GM12878 (cell line): ENCODE measurements around the gene CDH20. TPM values are rescaled to one million over a fixed set of nuclear protein-coding genes. Genes with fewer than 3 reads are reported as not detected.

Experiments
- ATAC-seq: fragments of 200-7000 bp; cut with Tn5 transposase; 3 replicates; pipeline ENCODE4 v1.9.1; 2020; ENCODE audit warnings: mild to moderate bottlenecking, moderate library complexity
- BruUV-seq: library from RNA; stranded (reverse); fragments of 400-500 nt; replicated peaks from 2 replicates; lab custom pipeline; 2021; lab: Mats Ljungman, UMichigan
- CTCF ChIA-PET: fragments of 300-600 bp; sonication (Branson Sonifier 250); formaldehyde crosslinking; extraction: SDS; loops from one replicate; lab custom pipeline; 2021; ENCODE audit warnings: inconsistent platforms; lab: Yijun Ruan, JAX
- POLR2A ChIA-PET: fragments of 350-600 bp; formaldehyde crosslinking; extraction: SDS; loops from one replicate; lab custom pipeline; 2021; ENCODE audit warnings: inconsistent platforms; lab: Charles Lee
- RAD21 ChIA-PET: fragments of 300-600 bp; sonication (Branson Sonifier 250); formaldehyde crosslinking; loops from one replicate; lab custom pipeline; 2023; ENCODE audit warnings: antibody characterized with exemption; ENCODE audit not compliant: unreplicated experiment; lab: Charles Lee
- SMC1A ChIA-PET: fragments of 300-600 bp; sonication (Branson Sonifier 250); formaldehyde crosslinking; loops from one replicate; lab custom pipeline; 2023; ENCODE audit not compliant: unreplicated experiment, uncharacterized antibody; lab: Charles Lee
- DNase-seq: peaks from one replicate; pipeline ENCODE4 v3.0.0-alpha.2; 2011; ENCODE audit warnings: low read depth, low spot score
- FAIRE-seq: peaks from 3 replicates; lab custom pipeline; 2011; peaks lifted over from hg19 to GRCh38; lab: Jason Lieb, UNC
- H2AFZ ChIP-seq: 2 replicates; pipeline ENCODE4 v1.6.0; 2011; ENCODE audit warnings: low read depth, low read length, control low read depth; ENCODE audit not compliant: control insufficient read depth
- H3K27ac ChIP-seq: 2 replicates; pipeline ENCODE4 v1.5.1; 2011; ENCODE audit warnings: control low read depth; ENCODE audit not compliant: control insufficient read depth, insufficient read depth
- H3K27me3 ChIP-seq, 2 experiments: replicated peaks in 1 of 2; 2 replicates each; pipeline versions ENCODE4 v1.6.0 to v1.6.1; 2011; ENCODE audit warnings: low read length in 1 of 2; ENCODE audit not compliant: control insufficient read depth in 2 of 2, insufficient read depth in 2 of 2
- H3K36me3 ChIP-seq, 2 experiments: 2 replicates each; pipeline ENCODE4 v1.5.1; 2011; ENCODE audit warnings: low read length in 1 of 2; ENCODE audit not compliant: control insufficient read depth in 2 of 2, insufficient read depth in 2 of 2
- H3K4me1 ChIP-seq: 2 replicates; pipeline ENCODE4 v1.6.1; 2011; ENCODE audit warnings: mild to moderate bottlenecking, low read length, moderate library complexity, mixed read lengths; ENCODE audit not compliant: control insufficient read depth, insufficient read depth
- H3K4me2 ChIP-seq: 2 replicates; pipeline ENCODE4 v1.6.0; 2011; ENCODE audit warnings: control low read depth; ENCODE audit not compliant: control insufficient read depth, insufficient read depth
- H3K4me3 ChIP-seq: fragments of 200-600 bp; sonication (generic); 2 replicates; pipeline ENCODE4 v1.5.1; 2016
- H3K79me2 ChIP-seq: 2 replicates; pipeline ENCODE4 v1.6.0; 2011; ENCODE audit warnings: low read length; ENCODE audit not compliant: control insufficient read depth, insufficient read depth
- H3K9ac ChIP-seq: 2 replicates; pipeline ENCODE4 v1.8.0; 2011; ENCODE audit warnings: low read length, control low read depth, mixed read lengths; ENCODE audit not compliant: control insufficient read depth, insufficient read depth
- H3K9me3 ChIP-seq: replicated peaks from 3 replicates; pipeline ENCODE4 v1.5.1; 2011; ENCODE audit warnings: mild to moderate bottlenecking, low read length; ENCODE audit not compliant: control insufficient read depth, insufficient read depth
- H4K20me1 ChIP-seq: 2 replicates; pipeline ENCODE4 v1.6.0; 2011; ENCODE audit not compliant: control insufficient read depth, insufficient read depth
- HDAC2 ChIP-seq: fragments of 200-600 bp; sonication (generic); IDR thresholded peaks from 2 replicates; pipeline ENCODE4 v1.6.1; 2017
- IKZF1 ChIP-seq: fragments of 450-650 bp; conservative IDR thresholded peaks from 2 replicates; pipeline ENCODE4 v1.6.1; 2017; ENCODE audit warnings: antibody characterized with exemption, mild to moderate bottlenecking
- JUNB ChIP-seq: IDR thresholded peaks from 2 replicates; pipeline ENCODE4 v1.6.1; 2016; ENCODE audit warnings: antibody characterized with exemption, mild to moderate bottlenecking
- MYC ChIP-seq: IDR thresholded peaks from 2 replicates; pipeline ENCODE4 v1.6.1; 2011; ENCODE audit warnings: mild to moderate bottlenecking, low read length, moderate library complexity, inconsistent platforms; ENCODE audit not compliant: insufficient read depth, insufficient replicate concordance, insufficient read length, severe bottlenecking
- POLR2AphosphoS2 ChIP-seq: IDR thresholded peaks from 2 replicates; pipeline ENCODE4 v1.6.1; 2011; ENCODE audit warnings: low read depth, mild to moderate bottlenecking, low read length, improper control_type of control experiment, moderate library complexity
- POLR2AphosphoS5 ChIP-seq: IDR thresholded peaks from 2 replicates; pipeline ENCODE4 v1.6.1; 2011; ENCODE audit warnings: mild to moderate bottlenecking, low read length, inconsistent platforms
- RELA ChIP-seq: fragments of 450-650 bp; IDR thresholded peaks from 2 replicates; pipeline ENCODE4 v1.8.0; 2014; ENCODE audit warnings: borderline replicate concordance; ENCODE audit not compliant: partially characterized antibody
- SMC3 ChIP-seq: IDR thresholded peaks from 2 replicates; pipeline ENCODE4 v1.6.1; 2011; ENCODE audit warnings: low read length, improper control_type of control experiment, borderline replicate concordance
- SREBF2 ChIP-seq: IDR thresholded peaks from 2 replicates; pipeline ENCODE4 v1.6.1; 2012; ENCODE audit warnings: mild to moderate bottlenecking, low read length
- YBX1 ChIP-seq: fragments of 450-650 bp; IDR thresholded peaks from 2 replicates; pipeline ENCODE4 v1.6.1; 2016; ENCODE audit warnings: antibody characterized with exemption
- WGBS: methylation state at CpG from one replicate; pipeline ENCODE4 v1.1.6; 2016; ENCODE audit warnings: low lambda C conversion rate; ENCODE audit not compliant: insufficient replicate concordance, insufficient coverage; ENCODE audit errors: missing lambda C conversion rate; 5-methylcytosine and 5-hydroxymethylcytosine counted together
- in situ Hi-C: fragments of 300-500 bp; cut with MboI; formaldehyde crosslinking; loops from 9 replicates; pipeline ENCODE4 v1.14.3; 2018; ENCODE audit warnings: mixed read lengths
- intact Hi-C: fragments of 100-400 bp; cut with micrococcal nuclease; formaldehyde crosslinking; loops from one replicate; pipeline ENCODE4 v1.14.2; 2022; ENCODE audit not compliant: unreplicated experiment
- polyA plus RNA-seq, 11 experiments: library from polyadenylated mRNA; depleted of rRNA in 4 of 11; unstranded in 6 of 11; stranded (reverse) in 5 of 11; fragments of >200 nt; fragmentation: Nextera tagmentation in 4 of 11; fragmentation: Illumina TruSeq in 1 of 11; extraction: Ambion mirVana in 4 of 11; extraction: Trizol in 1 of 11; gene quantifications; 1 replicate in 1 of 11; 2 replicates in 10 of 11; pipeline versions ENCODE4 v1.2.1 to v1.2.3, GENCODE V29; 2011 to 2016; ENCODE audit warnings: inconsistent platforms in 2 of 11, missing spikeins in 2 of 11, low read depth in 1 of 11
- total RNA-seq, 4 experiments: library from RNA; depleted of rRNA in 3 of 4; stranded (reverse); fragments of >200 nt in 3 of 4; fragmentation: Illumina TruSeq in 1 of 4; extraction: Trizol in 1 of 4; gene quantifications; 2 replicates each; pipeline versions ENCODE4 v1.2.1 to v1.2.3, GENCODE V29; 2013 to 2021
- TF ChIP-seq, protein P1 (sequence below): IDR thresholded peaks from 2 replicates; pipeline ENCODE4 v1.6.1; 2012; ENCODE audit warnings: low read depth, low read length, improper control_type of control experiment
- TF ChIP-seq, protein P2 (sequence below): IDR thresholded peaks from 2 replicates; pipeline ENCODE4 v1.6.1; 2012; ENCODE audit warnings: low read depth, low read length, improper control_type of control experiment
- TF ChIP-seq, protein P3 (sequence below): fragments of 450-650 bp; IDR thresholded peaks from 2 replicates; pipeline ENCODE4 v1.6.1; 2017; ENCODE audit warnings: mild to moderate bottlenecking, moderate library complexity
- TF ChIP-seq, protein P4 (sequence below): IDR thresholded peaks from 2 replicates; pipeline ENCODE4 v1.6.1; 2011; ENCODE audit warnings: mild to moderate bottlenecking, low read depth, low read length, moderate library complexity; ENCODE audit not compliant: insufficient replicate concordance

Gene CDH20
- total and polyA plus RNA-seq, 10 of the 15 experiments (the other 5 are each of a cell fraction or from before 2014, with no cell fraction given) = not detected

DNA sequence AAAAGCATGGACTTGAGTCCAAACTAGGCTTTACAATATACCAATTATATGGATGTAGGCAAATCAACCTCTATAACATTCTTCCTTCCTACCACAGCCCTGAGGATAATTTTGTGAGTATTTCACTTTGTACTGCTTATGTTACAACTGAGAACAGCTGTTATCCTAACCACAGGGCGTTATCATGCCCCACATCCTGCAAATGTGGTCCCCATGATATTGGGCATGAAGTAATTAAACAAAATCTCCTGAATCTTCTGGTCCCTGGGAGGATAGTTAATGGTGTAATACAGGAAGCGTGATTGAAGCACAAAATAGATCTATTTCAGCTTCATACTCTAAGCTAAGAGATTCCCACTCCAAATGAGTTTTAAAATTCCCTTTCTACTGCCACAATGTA lies 223.6 kb downstream of the CDH20 start:
- SMC1A ChIA-PET = no interaction called here

More for the DNA sequence above, 223.6 kb downstream of the CDH20 start:
- H3K9me3 ChIP-seq = no peaks in the 10 kb centered on the region
- no peak overlapping the region for H2AFZ ChIP-seq
- ChIA-PET CTCF (interaction anchor here (1.0 to 2.0 kb wide), 2 partner anchors 9 to 90 kb away, joined by 3 to 4 read pairs; no protein-coding TSS in a partner anchor), POLR2A (no interaction called here), RAD21 (no interaction called here)
- H3K4me3 ChIP-seq = no peak overlapping the region
- BruUV-seq = no TSS peak
- ATAC-seq (no peak), DNase-seq (no peak), FAIRE-seq (no peak)
- H3K36me3 ChIP-seq = no peaks in the 10 kb centered on the region
- no peak overlapping the region for H3K27ac ChIP-seq
- H3K9ac ChIP-seq = no peak overlapping the region
- no peaks in the 10 kb centered on the region for H3K4me1 ChIP-seq
- no peak for TF ChIP-seq HDAC2
- TF ChIP-seq POLR2AphosphoS5 = no peak
- TF ChIP-seq, protein P1, sequence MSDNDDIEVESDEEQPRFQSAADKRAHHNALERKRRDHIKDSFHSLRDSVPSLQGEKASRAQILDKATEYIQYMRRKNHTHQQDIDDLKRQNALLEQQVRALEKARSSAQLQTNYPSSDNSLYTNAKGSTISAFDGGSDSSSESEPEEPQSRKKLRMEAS = no peak
- TF ChIP-seq JUNB = no peak
- TF ChIP-seq SMC3 = no peak
- no peak for TF ChIP-seq MYC
- no peak for TF ChIP-seq SREBF2
- TF ChIP-seq IKZF1 = no peak
- TF ChIP-seq, protein P2, sequence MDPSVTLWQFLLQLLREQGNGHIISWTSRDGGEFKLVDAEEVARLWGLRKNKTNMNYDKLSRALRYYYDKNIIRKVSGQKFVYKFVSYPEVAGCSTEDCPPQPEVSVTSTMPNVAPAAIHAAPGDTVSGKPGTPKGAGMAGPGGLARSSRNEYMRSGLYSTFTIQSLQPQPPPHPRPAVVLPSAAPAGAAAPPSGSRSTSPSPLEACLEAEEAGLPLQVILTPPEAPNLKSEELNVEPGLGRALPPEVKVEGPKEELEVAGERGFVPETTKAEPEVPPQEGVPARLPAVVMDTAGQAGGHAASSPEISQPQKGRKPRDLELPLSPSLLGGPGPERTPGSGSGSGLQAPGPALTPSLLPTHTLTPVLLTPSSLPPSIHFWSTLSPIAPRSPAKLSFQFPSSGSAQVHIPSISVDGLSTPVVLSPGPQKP = no peak
- TF ChIP-seq POLR2AphosphoS2 = no peak
- TF ChIP-seq, protein P3, sequence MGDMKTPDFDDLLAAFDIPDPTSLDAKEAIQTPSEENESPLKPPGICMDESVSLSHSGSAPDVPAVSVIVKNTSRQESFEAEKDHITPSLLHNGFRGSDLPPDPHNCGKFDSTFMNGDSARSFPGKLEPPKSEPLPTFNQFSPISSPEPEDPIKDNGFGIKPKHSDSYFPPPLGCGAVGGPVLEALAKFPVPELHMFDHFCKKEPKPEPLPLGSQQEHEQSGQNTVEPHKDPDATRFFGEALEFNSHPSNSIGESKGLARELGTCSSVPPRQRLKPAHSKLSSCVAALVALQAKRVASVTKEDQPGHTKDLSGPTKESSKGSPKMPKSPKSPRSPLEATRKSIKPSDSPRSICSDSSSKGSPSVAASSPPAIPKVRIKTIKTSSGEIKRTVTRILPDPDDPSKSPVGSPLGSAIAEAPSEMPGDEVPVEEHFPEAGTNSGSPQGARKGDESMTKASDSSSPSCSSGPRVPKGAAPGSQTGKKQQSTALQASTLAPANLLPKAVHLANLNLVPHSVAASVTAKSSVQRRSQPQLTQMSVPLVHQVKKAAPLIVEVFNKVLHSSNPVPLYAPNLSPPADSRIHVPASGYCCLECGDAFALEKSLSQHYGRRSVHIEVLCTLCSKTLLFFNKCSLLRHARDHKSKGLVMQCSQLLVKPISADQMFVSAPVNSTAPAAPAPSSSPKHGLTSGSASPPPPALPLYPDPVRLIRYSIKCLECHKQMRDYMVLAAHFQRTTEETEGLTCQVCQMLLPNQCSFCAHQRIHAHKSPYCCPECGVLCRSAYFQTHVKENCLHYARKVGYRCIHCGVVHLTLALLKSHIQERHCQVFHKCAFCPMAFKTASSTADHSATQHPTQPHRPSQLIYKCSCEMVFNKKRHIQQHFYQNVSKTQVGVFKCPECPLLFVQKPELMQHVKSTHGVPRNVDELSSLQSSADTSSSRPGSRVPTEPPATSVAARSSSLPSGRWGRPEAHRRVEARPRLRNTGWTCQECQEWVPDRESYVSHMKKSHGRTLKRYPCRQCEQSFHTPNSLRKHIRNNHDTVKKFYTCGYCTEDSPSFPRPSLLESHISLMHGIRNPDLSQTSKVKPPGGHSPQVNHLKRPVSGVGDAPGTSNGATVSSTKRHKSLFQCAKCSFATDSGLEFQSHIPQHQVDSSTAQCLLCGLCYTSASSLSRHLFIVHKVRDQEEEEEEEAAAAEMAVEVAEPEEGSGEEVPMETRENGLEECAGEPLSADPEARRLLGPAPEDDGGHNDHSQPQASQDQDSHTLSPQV = no peak
- TF ChIP-seq RELA = no peak
- TF ChIP-seq, protein P4, sequence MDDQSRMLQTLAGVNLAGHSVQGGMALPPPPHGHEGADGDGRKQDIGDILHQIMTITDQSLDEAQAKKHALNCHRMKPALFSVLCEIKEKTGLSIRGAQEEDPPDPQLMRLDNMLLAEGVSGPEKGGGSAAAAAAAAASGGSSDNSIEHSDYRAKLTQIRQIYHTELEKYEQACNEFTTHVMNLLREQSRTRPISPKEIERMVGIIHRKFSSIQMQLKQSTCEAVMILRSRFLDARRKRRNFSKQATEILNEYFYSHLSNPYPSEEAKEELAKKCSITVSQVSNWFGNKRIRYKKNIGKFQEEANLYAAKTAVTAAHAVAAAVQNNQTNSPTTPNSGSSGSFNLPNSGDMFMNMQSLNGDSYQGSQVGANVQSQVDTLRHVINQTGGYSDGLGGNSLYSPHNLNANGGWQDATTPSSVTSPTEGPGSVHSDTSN = no peak
- TF ChIP-seq YBX1 = no peak
- no peak overlapping the region for H3K4me2 ChIP-seq
- H3K27me3 ChIP-seq = no peaks in the 10 kb centered on the region
- no peaks in the 10 kb centered on the region for H3K79me2 ChIP-seq
- no peaks in the 10 kb centered on the region for H4K20me1 ChIP-seq
- intact Hi-C loops (no loop called here), in situ Hi-C loops (no loop called here)
- 0% methylated on average over 2 of the region's 2 CpGs for WGBS
